Measurements from ENCODE around the gene DPP6.

DPP6 gene

DNA sequence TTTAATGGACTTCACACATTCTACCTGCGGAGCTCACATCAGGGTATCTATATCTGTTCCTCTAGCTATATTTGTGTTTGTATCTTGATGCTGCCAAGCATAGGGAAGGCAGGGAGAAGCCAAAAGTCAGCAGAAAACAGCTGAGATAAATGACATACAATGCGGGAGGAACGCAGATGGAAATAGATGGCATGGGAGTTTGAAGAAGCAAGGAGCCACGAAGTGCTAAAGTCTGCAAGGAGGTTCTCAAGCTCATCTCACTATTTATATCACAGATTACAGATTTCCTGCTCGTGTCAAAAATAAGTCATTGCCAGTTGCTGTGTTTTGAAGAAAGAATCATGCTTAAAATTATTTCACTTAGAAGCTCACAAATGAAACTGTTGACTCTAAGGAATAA is 180.5 kb downstream of the DPP6 start:
- DNase-seq (ENCODE audit: low read depth), result no peak

DNA sequence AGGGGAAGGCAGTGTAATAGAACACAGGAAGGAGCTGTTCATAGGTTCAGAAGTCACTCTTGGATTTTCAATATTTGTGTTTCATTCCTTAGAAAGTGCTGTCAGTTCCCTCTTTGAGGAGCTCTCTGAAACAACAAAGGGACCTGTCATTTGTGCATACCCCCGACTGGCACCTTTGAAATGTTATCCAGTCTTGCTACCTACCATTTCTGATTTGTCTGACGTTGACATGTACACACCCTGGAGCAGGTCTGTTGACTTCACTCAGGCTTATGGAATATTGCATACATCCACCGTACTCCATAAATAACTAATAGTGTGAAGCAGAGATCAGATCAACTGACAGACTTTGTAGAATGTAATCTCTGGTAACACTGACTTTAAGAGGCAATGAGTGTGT is 189.8 kb downstream of the DPP6 start:
- no peak for DNase-seq (ENCODE audit: low read depth)

DNA sequence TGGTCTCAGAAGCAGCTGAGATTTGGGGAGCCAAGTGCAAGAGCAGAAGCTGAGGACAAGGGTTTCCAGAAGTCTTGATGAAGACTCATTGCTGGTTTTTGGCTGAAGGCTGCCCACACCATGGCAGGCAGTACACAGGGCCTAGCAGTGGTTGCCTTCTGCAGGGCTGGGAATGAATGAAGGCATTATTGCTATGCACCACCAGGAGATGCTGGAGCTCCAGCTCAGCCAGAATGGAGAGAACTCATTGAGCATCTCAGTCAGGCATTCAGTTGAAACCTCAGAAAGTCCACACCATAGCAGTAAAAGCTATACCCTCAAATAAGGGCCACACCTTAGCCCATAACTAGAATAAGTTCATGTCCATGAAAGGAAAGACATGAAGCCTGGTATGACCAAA is 190.5 kb downstream of the DPP6 start:
- DNase-seq (ENCODE audit: low read depth), result no peak

DNA sequence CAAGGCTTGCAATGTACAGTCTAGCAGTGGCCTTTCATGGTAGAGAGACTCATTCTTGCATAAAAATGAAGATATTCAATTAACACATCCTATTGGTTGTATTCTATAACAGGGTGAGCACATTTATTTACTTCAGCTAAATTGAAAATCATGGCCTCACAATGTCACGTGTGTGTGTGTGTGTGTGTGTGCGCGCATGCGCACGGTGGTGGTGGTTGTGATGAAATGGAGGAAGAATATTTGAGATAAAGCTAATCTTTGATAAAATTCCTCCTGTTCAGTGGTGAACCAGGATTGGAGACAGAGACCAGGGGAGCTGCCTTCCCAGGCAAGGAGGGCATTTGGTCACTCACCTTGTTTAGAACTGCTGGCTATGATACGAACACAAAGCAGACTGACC is 199.8 kb downstream of the DPP6 start:
- no peak for DNase-seq (ENCODE audit: low read depth)

DNA sequence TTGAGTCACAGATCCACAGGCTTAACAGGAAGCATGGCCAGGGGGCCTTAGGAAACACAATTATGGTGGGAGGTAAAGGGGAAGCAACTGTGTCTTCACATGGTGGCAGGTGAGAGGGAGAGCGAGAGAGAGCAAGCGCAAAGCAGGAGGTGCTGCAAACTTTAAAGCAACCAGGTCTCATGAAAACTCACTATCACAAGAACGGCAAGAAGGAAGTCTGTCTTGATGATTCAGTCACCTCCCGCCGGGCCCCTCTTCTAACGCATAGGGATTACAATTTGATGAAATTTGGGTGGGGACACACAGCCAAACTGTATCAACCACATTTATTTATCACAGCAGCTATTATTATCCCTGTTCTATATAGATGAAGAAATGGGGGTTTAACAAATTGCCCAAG is 201.6 kb downstream of the DPP6 start:
- no peak for DNase-seq (ENCODE audit: low read depth)

DNA sequence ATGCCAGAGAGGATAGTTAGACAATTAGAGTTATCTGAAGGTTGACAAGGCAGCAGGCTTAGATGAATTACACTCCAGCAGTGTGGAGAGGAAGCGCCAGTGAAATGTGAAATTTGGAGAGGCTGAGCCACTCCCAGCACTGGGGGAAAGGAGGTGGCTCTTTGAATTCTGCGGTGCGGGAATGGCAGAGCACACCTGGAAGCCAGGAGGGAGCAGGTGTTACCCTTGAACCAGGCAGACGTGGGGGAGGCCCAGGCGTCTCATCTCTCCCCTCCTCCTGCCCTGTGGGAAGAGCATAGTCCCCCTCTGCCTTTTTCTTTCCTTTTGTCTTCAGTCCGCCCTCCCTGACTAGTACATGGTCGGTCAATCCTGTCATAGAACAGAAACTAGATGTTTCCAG is 203.1 kb downstream of the DPP6 start:
- no peak for DNase-seq (ENCODE audit: low read depth)

DNA sequence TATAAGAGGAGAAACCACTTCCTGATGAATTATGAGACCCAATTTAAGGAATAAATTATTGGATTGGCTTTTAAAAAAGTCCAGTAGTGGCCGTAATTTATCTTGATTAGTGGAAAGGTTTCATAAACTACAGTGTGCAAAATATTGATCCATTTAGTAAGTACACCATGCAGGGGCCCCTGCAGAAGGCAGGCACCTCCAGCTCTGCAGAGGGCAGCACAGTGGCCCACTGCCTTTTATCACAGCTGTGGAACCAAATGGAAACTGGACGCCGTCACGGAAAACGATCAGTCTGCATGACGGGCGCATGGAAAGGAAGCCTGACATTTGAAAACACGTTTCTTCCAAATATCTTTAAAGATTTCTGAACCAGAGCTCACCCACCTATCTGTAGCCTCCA is 204.0 kb downstream of the DPP6 start:
- no peak for DNase-seq (ENCODE audit: low read depth)

DNA sequence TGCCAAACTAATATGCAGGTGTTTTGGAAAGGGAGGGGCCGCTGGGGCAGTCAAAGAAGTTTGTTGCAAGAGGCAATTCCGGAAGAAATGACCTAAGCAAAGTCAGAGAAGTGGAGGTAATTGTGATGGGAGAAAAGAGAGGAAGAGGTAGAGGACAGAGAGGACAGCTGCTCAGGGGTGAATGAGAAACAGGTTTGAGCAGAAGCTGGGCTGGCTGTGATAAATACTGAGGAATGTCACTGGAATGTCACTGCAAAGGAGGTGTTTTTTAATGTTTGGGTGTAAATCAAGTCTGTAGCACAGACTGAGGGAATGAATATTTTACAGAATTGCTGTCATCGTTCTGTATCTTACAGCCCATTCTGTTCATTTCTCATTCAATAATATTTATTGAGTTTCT is 207.2 kb downstream of the DPP6 start:
- no peak for DNase-seq (ENCODE audit: low read depth)

DNA sequence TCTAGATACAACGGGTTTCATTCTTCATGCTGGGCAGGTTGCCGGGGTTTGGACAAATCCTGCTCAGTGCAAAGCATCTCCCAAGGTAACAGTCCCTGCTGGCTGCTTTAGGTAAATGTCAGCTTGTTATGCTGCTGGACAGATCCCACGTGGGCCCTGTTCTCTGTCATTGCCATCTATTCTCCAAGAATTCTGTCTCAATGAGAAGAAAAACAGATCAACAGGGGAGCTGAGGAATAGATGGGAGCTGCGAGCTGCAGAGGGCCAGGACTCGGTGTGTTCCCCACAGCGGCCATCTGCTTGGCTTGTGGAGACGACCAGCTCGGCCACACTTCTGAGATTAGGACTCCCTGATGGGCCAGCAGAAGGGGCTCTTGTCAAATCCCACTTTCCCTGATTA is 235.2 kb downstream of the DPP6 start:
- DNase-seq (ENCODE audit: low read depth), result no peak

DNA sequence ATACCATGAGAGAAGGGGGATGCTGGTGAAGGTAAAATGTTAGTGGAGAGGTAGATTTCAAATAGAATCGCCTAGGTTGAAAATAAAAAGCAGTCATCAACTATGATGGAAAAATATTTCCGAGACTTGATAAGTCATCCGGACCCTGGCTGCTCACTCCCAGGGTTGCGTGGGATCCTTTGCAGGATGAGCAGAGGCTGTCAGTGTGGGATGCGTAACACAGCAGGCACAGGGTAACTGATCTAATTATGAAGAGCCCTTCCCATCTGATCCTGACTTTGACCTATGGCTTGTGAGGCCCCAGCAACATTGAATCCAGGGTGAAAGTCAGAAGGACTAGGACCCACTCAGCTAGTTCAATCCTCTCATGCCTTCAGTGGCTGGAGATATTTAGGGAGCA is 236.9 kb downstream of the DPP6 start:
- DNase-seq (ENCODE audit: low read depth), result no peak

DNA sequence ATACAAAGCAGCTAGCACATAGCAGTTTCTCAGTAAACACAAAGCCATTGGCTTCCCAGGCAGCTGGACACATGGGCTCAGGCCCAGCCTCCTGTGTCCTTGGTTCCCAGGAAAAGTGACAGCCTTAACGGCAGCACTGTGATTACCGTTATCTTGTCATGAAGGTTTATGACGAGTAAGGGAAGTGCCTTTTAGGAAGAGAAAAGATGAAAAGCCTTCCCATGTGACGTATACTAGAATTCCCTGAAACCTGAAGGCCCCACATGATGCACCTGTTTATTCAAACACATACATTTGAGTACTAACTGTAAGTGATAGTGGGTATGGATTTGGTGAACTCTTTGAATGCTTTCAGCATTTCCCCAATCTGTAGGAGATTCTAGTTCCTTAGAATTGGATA is 244.2 kb downstream of the DPP6 start:
- no peak for DNase-seq (ENCODE audit: low read depth)

DNA sequence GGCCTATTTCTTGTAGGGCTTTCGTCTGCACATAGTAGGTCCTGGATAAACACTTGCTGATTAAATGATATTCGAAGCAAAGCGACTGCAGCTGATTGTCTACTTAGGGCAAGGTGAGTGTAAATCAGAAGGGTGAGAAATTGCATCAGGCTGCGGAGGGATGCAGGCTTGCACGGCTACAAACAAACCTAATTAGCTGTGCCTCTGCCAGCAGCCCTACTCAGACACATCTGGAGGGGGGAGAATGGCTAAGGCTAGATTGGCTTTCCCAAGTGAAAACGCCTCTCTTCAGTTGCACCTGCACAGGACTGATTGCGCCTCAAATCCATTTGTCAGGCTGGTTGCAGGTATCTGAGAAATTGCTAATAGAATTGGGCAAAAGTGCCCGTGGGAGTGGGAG is 247.5 kb downstream of the DPP6 start:
- DNase-seq (ENCODE audit: low read depth), result no peak

DNA sequence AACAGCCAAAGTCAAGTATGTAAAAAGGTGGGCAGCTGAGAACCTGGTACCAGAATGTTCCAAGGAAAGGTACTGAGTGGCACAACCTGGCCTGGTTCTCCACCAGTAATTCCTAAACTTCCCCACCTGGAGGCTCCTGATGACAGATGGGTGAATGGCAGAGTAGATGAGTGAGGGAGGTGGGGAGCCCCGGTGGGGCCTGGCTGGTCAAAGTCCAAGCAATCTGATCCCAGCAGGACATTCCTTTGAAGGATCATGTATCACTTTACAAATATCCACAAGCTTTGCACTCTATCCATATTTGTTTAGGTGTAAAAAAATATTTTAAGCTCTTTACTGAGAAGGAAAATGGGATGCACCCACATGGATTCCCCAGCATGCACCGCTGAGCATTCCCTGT is 250.2 kb downstream of the DPP6 start:
- no peak for DNase-seq (ENCODE audit: low read depth)

DNA sequence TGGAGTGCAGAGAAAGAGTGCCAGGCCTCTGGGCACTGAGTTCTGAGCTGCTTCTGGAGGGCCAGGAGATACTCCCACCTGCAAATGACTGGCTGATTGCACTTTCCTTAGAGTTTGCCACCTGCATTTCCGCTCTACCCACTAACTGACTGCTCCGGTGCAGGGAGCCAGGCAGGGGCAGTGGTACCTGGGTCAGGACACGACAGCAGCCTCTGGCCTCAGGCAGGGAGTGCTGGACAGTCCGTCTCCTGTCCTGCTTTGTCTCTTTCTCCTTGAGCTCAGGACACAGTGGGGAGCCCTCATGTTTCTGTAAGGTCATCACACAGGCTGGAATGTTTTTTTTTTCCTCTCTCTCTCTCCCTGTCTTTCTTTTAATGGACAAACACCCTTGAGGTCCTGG is 252.0 kb downstream of the DPP6 start:
- DNase-seq (ENCODE audit: low read depth), result no peak

DNA sequence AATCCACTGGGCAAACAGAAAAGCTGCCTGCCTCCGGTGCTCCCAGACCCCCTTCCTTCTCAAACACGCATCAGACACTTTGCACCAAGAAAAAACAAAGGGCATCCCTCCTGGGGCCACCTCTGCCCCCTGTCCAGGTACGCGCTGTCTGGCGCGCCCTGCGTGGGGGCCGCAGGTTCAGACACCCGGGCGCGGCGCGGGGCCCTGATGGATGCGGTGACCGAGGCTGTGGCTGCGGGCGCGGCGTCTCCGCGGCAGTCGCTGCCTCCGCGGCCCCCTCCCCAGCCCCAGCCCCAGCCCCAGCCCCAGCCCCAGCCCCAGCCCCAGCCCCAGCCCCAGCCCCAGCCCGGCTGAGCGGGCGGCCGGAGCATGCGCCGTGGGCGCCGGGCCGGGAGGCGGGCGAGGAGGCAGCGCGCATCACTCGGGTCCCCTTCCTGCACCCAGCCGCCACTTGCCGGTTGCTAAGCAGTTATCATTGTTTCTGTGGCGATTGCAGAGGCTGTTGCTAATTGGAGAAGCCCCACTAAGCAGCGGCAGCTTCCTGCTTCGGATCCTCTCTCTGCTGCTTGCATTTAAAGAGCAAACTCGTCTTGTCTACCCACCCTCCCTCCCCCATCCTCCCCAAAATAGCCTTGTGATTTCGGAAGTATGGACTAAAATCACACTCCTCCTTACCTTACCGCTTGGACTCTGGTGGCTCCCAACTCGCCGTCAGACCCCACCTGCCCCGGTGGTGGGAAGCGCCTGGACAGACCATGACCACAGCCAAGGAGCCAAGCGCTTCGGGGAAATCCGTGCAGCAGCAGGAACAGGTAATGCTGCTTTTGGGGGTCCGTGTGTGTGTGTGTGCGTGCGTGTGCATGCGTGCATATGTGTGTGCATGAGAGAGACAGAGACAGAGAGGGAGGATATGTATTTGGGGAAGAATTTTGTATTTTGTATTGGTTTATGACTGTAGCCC is 252.8 kb downstream of the DPP6 start:
- no peak for DNase-seq (ENCODE audit: low read depth)

DNA sequence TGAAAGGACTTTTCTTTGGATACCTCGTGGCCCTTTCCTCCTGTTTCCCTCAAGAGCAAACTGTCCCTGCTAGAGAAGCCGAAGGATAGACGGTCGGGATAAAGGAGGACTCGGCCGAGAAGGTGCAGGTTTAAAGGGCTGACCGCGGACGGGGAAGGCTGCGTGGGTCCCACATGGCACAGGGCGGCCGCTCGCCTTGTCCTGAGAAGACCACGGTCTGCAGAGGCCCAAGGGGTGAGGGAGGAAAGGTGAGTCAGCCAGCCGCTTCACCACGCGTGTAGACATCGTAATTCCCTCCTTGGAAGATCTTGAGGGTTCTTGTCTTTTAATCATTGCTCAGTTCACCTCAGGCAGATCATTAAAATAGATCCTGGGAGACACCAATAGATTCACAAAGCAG is 253.8 kb downstream of the DPP6 start:
- DNase-seq (ENCODE audit: low read depth), result no peak

DNA sequence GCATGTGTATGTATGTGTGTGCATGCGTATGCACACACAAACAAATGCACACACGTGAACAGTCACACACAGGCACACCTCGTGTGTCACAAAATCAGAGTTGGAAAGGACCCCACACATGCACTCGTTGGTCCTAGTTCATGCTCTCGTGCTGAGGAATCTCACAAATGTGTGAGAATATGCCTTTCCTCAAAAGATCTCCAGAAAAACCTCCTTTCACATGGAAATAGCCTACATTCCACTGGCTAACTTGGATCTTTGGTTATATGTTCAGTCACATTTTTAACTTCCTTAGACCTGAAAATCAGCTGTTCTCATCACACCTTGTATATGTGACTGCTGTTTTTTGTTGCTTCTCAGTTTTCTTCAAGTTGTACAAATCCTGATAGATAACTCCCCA is 256.7 kb downstream of the DPP6 start:
- no peak for DNase-seq (ENCODE audit: low read depth)

DNA sequence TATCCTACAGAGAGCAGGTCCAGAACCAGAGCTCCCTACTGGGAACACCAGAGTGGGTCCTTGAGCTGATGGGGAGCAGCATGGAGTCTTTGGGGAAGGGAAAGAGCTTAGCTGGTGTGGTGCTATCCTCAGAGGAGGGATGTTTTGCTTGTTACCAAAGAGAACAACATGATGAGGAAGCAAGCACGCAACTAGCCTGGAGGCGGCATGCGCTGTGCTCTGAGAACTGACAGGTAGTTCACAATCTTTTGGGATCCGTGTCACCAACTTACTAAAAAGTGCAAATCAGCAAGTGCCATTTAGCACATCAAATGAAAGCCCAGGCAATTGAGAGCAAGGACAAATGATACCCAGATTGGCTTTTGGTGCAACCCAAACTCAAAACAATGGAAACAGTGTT is 257.9 kb downstream of the DPP6 start:
- no peak for DNase-seq (ENCODE audit: low read depth)

DNA sequence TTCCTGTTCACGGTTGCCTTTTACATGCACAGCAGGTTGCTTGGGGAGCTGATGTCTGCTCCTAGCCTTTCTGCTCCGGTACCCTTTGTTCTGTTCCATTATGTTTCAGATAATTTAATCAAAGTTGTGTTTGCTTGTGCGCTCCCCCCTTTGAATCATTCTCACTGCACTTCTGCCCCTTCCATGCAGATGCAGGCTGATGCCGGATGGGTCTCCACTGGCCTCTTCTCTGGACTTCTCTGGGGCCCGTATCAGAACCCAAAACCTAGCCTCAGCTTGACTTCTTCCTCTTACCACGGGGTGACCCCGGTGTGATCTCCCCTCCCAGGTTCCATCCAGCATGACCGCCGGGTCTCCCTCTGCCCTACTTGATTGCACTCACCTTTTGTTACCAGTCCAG is 272.0 kb downstream of the DPP6 start:
- DNase-seq (ENCODE audit: low read depth), result no peak

DNA sequence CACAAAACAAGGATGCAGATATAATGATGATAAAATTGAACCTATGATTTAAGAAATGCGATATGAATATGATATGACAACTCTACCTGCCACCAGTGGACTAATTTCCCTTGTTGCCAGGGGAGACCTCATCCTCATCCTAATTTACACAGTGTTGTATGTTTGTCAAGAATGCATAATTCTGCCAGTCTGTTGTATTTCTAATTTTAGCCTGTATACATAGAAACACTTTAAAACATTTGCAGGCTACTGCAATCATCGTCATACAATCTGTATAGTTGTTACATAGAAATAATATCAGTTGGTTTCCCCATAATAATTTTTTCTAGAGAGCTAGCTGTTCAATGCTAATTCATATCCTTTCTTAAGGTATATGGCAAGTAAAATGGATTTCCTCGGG is 274.2 kb downstream of the DPP6 start:
- DNase-seq (ENCODE audit: low read depth), result no peak

DNA sequence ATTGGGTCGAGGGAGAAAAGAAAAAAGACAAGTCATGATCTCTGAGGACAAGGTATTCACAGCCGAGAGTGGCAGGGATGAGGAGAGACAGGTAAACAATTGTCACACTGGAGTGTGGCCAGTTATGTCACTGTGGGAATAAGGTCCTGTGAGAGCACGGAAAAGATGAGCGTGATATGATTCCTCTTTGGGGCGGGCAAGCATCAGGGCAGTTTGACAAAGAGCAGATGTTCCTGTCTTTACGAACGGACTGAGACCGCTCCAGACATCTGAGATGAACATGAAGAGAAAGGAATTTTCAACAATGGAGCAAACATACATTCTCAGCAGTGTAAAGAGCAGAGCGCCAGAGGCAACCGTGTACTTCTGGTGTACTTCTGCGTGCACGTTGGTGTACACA is 278.1 kb downstream of the DPP6 start:
- no peak for DNase-seq (ENCODE audit: low read depth)

DNA sequence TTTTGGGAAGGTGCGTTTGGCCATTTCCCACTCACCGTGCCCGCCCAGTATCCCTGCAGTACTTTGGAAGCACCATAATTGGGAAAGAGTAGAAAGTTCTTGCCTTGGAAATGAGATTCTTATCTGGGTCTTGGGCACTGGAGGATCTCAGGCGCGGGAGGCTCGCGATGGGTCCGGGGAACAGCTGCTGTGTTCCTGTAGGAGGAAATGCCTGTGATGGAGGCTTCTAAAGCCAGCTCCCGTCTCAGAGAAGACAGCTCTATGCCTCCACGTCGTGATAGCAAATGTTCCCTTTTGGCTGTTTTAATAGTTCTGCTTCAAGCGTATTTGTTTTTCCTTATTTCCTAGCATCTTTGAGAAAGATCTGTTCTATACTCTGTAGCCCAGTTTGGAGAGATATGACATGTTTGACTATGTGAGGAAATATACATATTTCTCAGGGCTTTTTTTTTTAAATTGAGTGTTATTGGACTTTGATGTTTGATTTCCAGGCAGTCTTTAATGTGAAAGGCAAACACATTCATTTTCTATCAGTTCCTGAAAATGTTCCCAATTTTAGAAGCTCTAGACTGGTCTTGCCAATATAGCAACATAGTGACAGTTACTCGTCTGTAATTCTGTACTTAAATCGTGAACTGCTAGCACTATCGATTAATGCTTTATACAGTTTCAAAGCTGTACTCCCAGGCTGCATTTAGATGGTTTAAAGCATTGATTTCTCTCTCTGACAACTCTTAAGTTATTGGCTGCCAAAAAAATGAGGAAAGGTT is 280.8 kb downstream of the DPP6 start:
- no peak for DNase-seq (ENCODE audit: low read depth)

DNA sequence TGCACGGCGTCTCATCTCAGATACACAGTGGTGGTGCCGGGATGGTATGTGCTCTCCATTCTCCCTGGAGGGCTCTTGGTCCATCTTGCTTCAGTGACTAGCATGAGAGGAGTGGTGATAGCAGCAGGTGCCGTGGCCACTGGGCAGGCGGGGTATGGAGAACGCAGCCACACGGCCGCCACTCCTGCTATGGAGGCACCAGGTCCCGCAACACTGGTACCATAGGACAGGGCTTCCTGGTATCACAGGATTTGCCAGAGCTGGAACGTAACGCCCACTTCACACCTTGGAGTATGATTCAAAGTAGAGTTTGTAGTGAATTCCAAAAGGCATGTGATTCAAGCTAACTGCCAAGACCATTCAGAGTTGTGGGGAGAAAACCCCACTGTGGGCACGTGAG is 284.1 kb downstream of the DPP6 start:
- no peak for DNase-seq (ENCODE audit: low read depth)
